Calu3 (cell line): ENCODE results near the gene VPS8. TPM values are rescaled to one million over a fixed set of nuclear protein-coding genes. Genes with fewer than 3 reads are reported as not detected.

Experiments
- BruUV-seq: library from RNA; stranded (reverse); fragments of 400-500 nt; replicated peaks from 2 replicates; lab custom pipeline; 2021; lab: Mats Ljungman, UMichigan
- CTCF ChIA-PET: fragments of 300-600 bp; sonication (Branson Sonifier 250); formaldehyde crosslinking; loops from one replicate; lab custom pipeline; 2022; ENCODE audit warnings: antibody characterized with exemption; lab: Charles Lee
- DNase-seq: peaks from one replicate; pipeline ENCODE4 v3.0.0; 2022
- H3K27ac Mint-ChIP-seq: one replicate; pipeline ENCODE4 v1.8.0; 2022; ENCODE audit warnings: mixed read lengths; ENCODE audit not compliant: unreplicated experiment
- H3K27me3 Mint-ChIP-seq: one replicate; pipeline ENCODE4 v1.8.0; 2022; ENCODE audit warnings: mixed read lengths; ENCODE audit not compliant: unreplicated experiment
- H3K36me3 Mint-ChIP-seq: one replicate; pipeline ENCODE4 v1.8.0; 2022; ENCODE audit warnings: mild to moderate bottlenecking, moderate library complexity, mixed read lengths; ENCODE audit not compliant: insufficient read depth, unreplicated experiment
- H3K4me1 Mint-ChIP-seq: one replicate; pipeline ENCODE4 v1.8.0; 2022; ENCODE audit warnings: mild to moderate bottlenecking, low read depth, mixed read lengths; ENCODE audit not compliant: unreplicated experiment
- H3K4me3 Mint-ChIP-seq: one replicate; pipeline ENCODE4 v1.8.0; 2022; ENCODE audit warnings: mild to moderate bottlenecking, low read depth, moderate library complexity, mixed read lengths; ENCODE audit not compliant: unreplicated experiment
- H3K9me3 Mint-ChIP-seq: one replicate; pipeline ENCODE4 v1.8.0; 2022; ENCODE audit warnings: low read depth, mixed read lengths; ENCODE audit not compliant: unreplicated experiment
- CTCF ChIP-seq: fragments of 200-600 bp; IDR thresholded peaks from one replicate; pipeline ENCODE4 v1.8.0; 2022; ENCODE audit warnings: antibody characterized with exemption; ENCODE audit not compliant: unreplicated experiment
- intact Hi-C: fragments of 100-400 bp; cut with micrococcal nuclease; formaldehyde crosslinking; loops from one replicate; pipeline ENCODE4 v1.10.0; 2022; ENCODE audit not compliant: unreplicated experiment
- total RNA-seq: library from RNA; stranded (reverse); gene quantifications from 2 replicates; pipeline ENCODE4 v1.2.3, GENCODE V29; 2022

Gene VPS8
- total RNA-seq, 1 experiment from 2014 or later: 62.5 TPM

GRCh38 chr3:184813357-184813756 is 1.4 kb downstream of the VPS8 start:
- no peaks in the 10 kb centered on the region for H3K27me3 Mint-ChIP-seq
- no peak for TF ChIP-seq CTCF
- no peak for DNase-seq
- H3K4me1 Mint-ChIP-seq: peaks cover 12% of the 10 kb centered on the region
- BruUV-seq: TSS peak; percentile 29
- H3K9me3 Mint-ChIP-seq: no peaks in the 10 kb centered on the region
- H3K36me3 Mint-ChIP-seq: peaks cover 16% of the 10 kb centered on the region
- intact Hi-C loops: no loop called here
- CTCF ChIA-PET: interaction anchor here (0.5 to 1.4 kb wide), 4 partner anchors 10 to 281 kb away, joined by 3 to 4 read pairs (median 3); no protein-coding TSS in a partner anchor
- peak overlapping the region; percentile 14 for H3K27ac Mint-ChIP-seq
- H3K4me3 Mint-ChIP-seq: peak overlapping the region; percentile 84

- CTCF ChIA-PET: no interaction called here
- BruUV-seq: no TSS peak
- intact Hi-C loops: no loop called here
- H3K9me3 Mint-ChIP-seq: no peaks in the 10 kb centered on the region
- peaks cover 16% of the 10 kb centered on the region for H3K36me3 Mint-ChIP-seq
- no peak for DNase-seq
- no peak overlapping the region for H3K27ac Mint-ChIP-seq
- H3K4me3 Mint-ChIP-seq: no peak overlapping the region
- peaks cover 12% of the 10 kb centered on the region for H3K4me1 Mint-ChIP-seq
- H3K27me3 Mint-ChIP-seq: no peaks in the 10 kb centered on the region
- TF ChIP-seq CTCF: no peak
Observed at GRCh38 chr3:184814214-184814613, 2.2 kb downstream of the VPS8 start.

- Mint-ChIP-seq H3K27ac (no peak overlapping the region), H3K27me3 (no peaks in the 10 kb centered on the region), H3K4me3 (no peak overlapping the region), H3K4me1 (peaks cover 12% of the 10 kb centered on the region), H3K36me3 (peaks cover 16% of the 10 kb centered on the region), H3K9me3 (no peaks in the 10 kb centered on the region)
- CTCF ChIA-PET: no interaction called here
- no peak for TF ChIP-seq CTCF
- BruUV-seq: no TSS peak
- intact Hi-C loops: no loop called here
- no peak for DNase-seq
Observed at GRCh38 chr3:184815046-184815930, 3.3 kb downstream of the VPS8 start.

- Mint-ChIP-seq H3K9me3 (no peaks in the 10 kb centered on the region), H3K27ac (no peak overlapping the region), H3K4me3 (no peak overlapping the region), H3K4me1 (peaks cover 12% of the 10 kb centered on the region), H3K27me3 (no peaks in the 10 kb centered on the region), H3K36me3 (peaks cover 16% of the 10 kb centered on the region)
- no peak for TF ChIP-seq CTCF
- CTCF ChIA-PET: interaction anchor here (0.6 kb wide), 1 partner anchor 58 kb away, joined by 3 read pairs; no protein-coding TSS in a partner anchor
- intact Hi-C loops: no loop called here
- no TSS peak for BruUV-seq
- DNase-seq: no peak
Observed at GRCh38 chr3:184816614-184817013, 4.6 kb downstream of the VPS8 start.
